HTR-8/SVneo (cell line): ENCODE data around the gene CCNF.

Experiments used
- DNase-seq: peaks from one replicate; pipeline ENCODE4 v3.0.0; 2011; ENCODE audit warnings: low spot score, mixed read lengths; ENCODE audit not compliant: insufficient read length
- FAIRE-seq: peaks from 2 replicates; lab custom pipeline; 2011; peaks lifted over from hg19 to GRCh38; lab: Jason Lieb, UNC

CCNF gene

DNA sequence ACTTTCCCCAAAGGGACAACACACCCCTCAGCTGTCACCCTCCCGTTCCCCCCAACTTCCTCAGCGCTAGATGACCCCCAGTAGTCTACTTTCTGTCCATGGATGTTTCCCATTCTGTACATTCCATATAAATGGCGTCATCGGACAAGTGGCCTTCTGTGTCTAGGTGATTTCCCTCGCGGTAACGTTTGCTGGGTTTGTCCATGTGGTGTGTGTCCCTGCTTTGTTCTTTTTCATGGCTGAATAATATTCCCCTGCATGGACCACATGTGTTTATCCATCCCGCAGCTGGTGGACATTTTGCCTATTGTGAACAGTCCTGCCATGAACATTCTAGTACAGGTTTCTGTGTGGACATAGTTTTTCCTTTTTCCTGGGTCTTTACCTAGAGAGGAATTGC is 23.4 kb downstream of the CCNF start:
- no peak for DNase-seq
- peak; percentile 69 for FAIRE-seq

- DNase-seq (no peak), FAIRE-seq (no peak)
Measured at GRCh38 chr16:2455081-2455845, 26.0 kb downstream of the CCNF start.

DNA sequence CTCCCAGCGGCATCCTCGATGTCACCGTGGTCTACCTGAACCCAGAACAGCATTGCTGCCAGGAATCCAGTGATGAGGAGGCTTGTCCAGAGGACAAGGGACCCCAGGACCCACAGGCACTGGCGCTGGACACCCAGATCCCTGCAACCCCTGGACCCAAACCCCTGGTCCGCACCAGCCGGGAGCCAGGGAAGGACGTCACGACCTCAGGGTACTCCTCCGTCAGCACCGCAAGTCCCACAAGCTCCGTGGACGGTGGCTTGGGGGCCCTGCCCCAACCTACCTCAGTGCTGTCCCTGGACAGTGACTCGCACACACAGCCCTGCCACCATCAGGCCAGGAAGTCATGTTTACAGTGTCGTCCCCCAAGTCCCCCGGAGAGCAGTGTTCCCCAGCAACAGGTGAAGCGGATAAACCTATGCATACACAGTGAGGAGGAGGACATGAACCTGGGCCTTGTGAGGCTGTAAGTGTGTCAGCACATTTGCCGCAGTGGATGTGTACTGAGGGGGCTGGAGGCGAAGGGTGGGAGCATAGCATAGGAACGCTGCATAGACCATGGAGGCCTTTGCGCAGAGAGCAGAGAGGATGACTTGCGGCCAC is 27.4 kb downstream of the CCNF start:
- FAIRE-seq (no peak), DNase-seq (no peak)

- no peak for FAIRE-seq
- DNase-seq: no peak
Measured at GRCh38 chr16:2457267-2457666, 28.0 kb downstream of the CCNF start.

- FAIRE-seq (no peak), DNase-seq (no peak)
Measured at GRCh38 chr16:2457946-2458345, 28.7 kb downstream of the CCNF start.

DNA sequence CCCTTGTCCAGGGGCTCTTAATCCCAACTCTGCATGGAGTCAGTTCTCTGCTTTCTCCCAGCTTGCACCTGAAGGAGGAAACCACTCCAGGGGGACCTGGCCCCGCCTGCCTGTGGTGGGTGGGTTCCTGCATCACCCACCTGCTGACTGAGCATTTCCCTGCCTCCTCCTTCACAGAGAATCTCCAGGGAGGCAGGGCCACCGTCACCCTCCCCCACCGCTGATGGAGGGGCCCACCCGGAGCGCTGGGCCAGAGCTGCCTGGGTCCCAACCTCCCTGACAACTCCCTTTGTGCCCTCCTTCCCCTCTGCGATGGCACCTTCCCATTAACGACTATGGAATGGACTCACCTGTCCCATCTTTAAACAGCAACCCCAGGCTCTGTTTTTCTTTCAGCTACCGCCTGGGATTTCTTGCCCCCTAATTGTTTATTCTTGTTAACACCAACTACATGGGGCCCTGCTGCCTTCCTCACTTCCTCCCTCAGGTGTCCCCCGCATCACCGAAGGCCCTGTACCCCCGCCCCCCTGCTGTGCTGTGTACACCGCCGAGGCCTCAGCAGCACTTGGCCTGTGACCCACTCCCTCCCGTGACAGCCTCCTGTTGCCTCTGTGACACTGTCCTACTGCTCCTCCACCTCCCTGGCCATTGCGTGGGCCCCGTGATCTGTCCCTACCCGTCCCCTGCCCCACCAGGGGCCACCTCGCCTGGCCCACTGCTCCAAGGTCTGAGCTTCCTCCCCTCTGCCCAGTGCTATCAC is 29.8 kb downstream of the CCNF start:
- DNase-seq (no peak), FAIRE-seq (no peak)

- DNase-seq: peak; percentile 95
- FAIRE-seq: peak; percentile 87
Measured at GRCh38 chr16:2459647-2460390, 30.6 kb downstream of the CCNF start, which contains the start of gene TEDC2. TEDC2 (plus strand) TSS chr16:2460109; CDS start chr16:2460145, 36 bp downstream.

DNA sequence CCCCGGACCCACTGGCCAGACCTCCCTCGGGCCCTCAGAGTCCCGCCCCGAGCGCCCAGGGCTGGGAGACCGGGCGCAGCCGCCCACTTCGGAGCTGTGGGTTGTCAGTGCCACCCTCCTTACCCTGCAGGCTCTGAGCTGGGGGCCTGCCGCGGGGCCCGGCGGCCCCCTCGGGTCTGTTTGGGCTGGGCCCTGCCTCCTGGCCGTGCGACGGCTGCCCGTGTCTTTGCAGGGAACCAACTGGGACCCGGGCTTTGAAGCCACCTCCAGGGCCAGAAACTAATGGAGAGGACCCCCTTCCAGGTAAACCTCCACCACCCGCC is 31.1 kb downstream of the CCNF start:
- DNase-seq (no peak), FAIRE-seq (no peak)

GRCh38 chr16:2460916-2461315 is 31.7 kb downstream of the CCNF start:
- no peak for DNase-seq
- no peak for FAIRE-seq

GRCh38 chr16:2462031-2462866 is 33.0 kb downstream of the CCNF start:
- DNase-seq (no peak), FAIRE-seq (no peak)

GRCh38 chr16:2464333-2464732 is 35.1 kb downstream of the CCNF start:
- FAIRE-seq: no peak
- DNase-seq: no peak

DNA sequence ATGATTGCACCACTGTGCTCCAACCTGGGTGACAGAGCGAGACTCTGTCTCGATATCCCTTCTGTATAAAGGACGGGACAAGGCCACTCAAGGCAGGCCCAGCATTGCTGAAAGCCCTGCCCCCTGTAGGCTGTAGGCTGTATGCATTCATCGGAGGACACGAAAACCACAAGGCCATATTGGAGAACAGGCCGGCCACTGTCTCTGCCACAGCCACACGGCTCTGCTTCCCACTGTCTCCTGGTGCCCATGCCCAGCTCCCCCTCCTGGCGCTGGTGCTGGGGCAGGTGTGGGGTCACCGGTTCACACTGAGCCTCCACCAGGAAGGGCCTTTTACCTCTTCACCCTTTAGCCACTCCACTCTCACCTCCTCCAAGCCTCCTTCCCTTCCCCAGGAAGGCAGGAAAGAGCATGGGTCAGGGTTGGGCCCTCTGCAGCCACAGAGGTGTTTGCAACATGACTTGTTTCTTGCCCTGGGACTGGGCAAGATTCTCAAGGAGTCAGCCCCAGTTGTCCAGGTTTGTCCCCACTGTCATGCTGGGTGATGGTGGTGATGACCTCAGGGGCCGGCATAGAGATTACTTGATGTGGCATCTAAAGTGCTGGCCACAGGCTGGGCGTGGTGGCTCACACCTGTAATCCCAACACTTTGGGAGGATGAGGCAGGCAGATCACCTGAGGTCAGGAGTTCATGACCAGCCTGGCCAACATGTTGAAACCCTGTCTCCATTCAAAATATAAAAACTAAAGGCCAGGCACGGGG is 36.6 kb downstream of the CCNF start:
- FAIRE-seq: peak; percentile 16
- DNase-seq: no peak

DNA sequence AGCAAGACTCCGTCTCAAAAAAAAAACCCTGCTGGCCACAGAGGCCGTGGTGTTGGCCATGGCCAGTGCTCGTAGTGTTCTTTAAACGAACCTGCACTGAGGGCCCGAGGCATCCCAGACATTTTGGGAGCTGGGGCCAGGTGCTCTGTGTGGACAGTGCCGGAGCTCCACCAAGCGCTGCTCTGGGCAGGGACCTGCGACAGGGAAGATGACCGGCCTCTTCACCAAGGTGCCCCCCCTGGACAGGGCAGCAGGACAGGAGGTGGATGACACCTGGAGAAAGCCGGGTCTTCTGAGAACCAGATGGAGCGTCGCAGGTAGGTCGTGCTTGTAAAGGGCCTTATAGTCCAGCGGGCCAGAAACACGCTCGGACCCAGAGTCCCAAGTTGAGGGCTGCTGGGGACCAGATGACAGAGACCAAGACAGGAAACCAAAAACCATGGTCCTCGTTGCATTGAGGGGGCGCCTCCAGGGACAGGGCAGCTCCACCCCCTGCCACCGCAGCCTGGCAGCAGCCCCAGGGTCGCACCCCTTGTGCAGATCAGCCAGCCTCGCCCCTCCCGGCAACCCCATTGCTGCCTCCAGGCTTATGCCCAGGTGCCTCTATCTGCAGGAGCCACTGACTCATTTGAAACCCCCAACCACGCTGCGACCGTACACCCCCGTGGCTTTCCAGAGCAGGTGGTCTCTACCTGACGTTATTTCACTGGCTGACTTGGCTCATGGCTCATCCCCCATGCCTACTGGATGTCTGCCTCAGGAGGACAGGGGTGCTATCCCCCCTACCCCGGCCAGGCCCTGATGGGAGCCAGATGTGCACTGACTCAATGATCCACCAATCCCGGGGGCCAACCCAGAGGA is 37.6 kb downstream of the CCNF start:
- DNase-seq (no peak), FAIRE-seq (no peak)

GRCh38 chr16:2467528-2468232 is 38.4 kb downstream of the CCNF start:
- FAIRE-seq: peak; percentile 46
- peak; percentile 78 for DNase-seq

DNA sequence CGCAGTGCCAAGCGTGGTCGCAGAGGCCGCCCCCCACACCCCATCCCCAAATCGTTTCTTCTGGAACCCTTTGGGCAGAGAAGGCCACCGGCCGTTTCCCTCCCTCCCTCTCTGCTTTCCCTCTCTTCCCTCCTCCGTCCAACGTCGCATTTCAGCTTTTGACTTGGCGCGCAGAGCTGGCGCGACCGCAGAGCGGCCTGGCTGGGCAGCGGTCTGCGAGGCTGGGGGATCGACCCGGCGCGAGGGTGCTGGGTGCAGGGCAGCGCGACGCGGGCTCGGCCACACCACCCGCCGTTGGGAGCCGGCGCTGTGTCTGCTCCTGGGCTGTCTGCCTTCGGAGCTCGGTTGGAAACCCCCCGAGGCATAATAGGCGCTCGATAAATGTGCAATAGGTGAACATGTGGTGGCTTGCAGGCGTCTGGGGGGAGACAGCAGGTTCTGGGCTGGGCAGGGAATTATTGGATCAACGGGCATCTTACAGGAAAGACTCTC is 39.0 kb downstream of the CCNF start:
- DNase-seq: no peak
- FAIRE-seq: peak; percentile 55

- DNase-seq: no peak
- FAIRE-seq: peak; percentile 16
Measured at GRCh38 chr16:2468725-2469398, 39.6 kb downstream of the CCNF start.
